AG09309 (cell line): Measurements from ENCODE around the gene ZFC3H1.
"Not testable (repeated sequence)": the region's sequence is repeated elsewhere in the genome, so short reads cannot be mapped to it uniquely, and the experiment has no call there.

Experiments used
- DNase-seq: peaks from one replicate; pipeline ENCODE4 v3.0.0-alpha.2; 2010; ENCODE audit warnings: low read depth
- H3K4me3 ChIP-seq: 2 replicates; pipeline ENCODE4 v1.5.1; 2011; ENCODE audit warnings: mild to moderate bottlenecking, low read depth, low read length, moderate library complexity; ENCODE audit not compliant: control insufficient read depth
- CTCF ChIP-seq: IDR thresholded peaks from 2 replicates; pipeline ENCODE4 v1.5.1; 2011; ENCODE audit warnings: mild to moderate bottlenecking, low read depth, low read length, inconsistent platforms; ENCODE audit not compliant: insufficient read depth, control insufficient read depth; ENCODE audit errors: missing control alignments

ZFC3H1 gene

GRCh38 chr12:71663561-71664410 lies at the start of gene ZFC3H1, which contains the start of gene THAP2:
TSS of gene ZFC3H1 (minus strand) at chr12:71663848. CDS start at chr12:71663610, 238 bp downstream.
TSS of gene THAP2 (plus strand) at chr12:71664301. CDS start at chr12:71664510, 209 bp downstream.
- peak; percentile 52 for TF ChIP-seq CTCF
- H3K4me3 ChIP-seq, result peak within 1 kb of the TSS; percentile 98
- peak; percentile 99 for DNase-seq

GRCh38 chr12:71710276-71711125 lies 46.9 kb upstream of the ZFC3H1 start:
- no peak for TF ChIP-seq CTCF
- H3K4me3 ChIP-seq, result no peak overlapping the region
- DNase-seq, result no peak

GRCh38 chr12:71708658-71709057 lies 45.0 kb upstream of the ZFC3H1 start:
- TF ChIP-seq CTCF, result no peak
- H3K4me3 ChIP-seq, result no peak overlapping the region
- no peak for DNase-seq

GRCh38 chr12:71704920-71705319 lies 41.3 kb upstream of the ZFC3H1 start:
- no peak overlapping the region for H3K4me3 ChIP-seq
- TF ChIP-seq CTCF, result no peak
- no peak for DNase-seq

GRCh38 chr12:71703206-71703605 lies 39.6 kb upstream of the ZFC3H1 start:
- no peak overlapping the region for H3K4me3 ChIP-seq
- no peak for DNase-seq
- no peak for TF ChIP-seq CTCF

- no peak for TF ChIP-seq CTCF
- H3K4me3 ChIP-seq, result no peak overlapping the region
- DNase-seq, result no peak
These were observed 38.9 kb upstream of the ZFC3H1 start for GRCh38 chr12:71702590-71702989.

GRCh38 chr12:71702181-71702580 lies 38.5 kb upstream of the ZFC3H1 start:
- not testable (repeated sequence) for DNase-seq, H3K4me3 ChIP-seq
